Caki2 (cell line): Measurements from ENCODE around the gene NTM. TPM values are rescaled to one million over a fixed set of nuclear protein-coding genes. Genes with fewer than 3 reads are reported as not detected.

Source experiments
- DNase-seq: peaks from one replicate; pipeline ENCODE4 v3.0.0-alpha.2; 2015; ENCODE audit warnings: low read depth
- in situ Hi-C: cut with HindIII; loops from 2 replicates; pipeline ENCODE4 v1.10.0; 2016; ENCODE audit warnings: low sequenced_read_pairs, low pct_unique_long_range_greater_than_20kb, mixed read lengths
- total RNA-seq: library from RNA; depleted of rRNA; stranded (reverse); fragments of >200 nt; shearing (Covaris generic); gene quantifications from 2 replicates; pipeline ENCODE4 v1.2.3, GENCODE V29; 2014; ENCODE audit warnings: low replicate concordance

Gene NTM
- total RNA-seq, 1 experiment from 2014 or later = not detected

- no peak for DNase-seq
- in situ Hi-C loops = no loop called here
These were observed 140.2 kb downstream of the NTM start for GRCh38 chr11:131510662-131511061.

GRCh38 chr11:131511794-131512193 is 141.4 kb downstream of the NTM start:
- in situ Hi-C loops = no loop called here
- DNase-seq = no peak

- in situ Hi-C loops = no loop called here
These were observed 141.8 kb downstream of the NTM start for GRCh38 chr11:131512228-131512627.

GRCh38 chr11:131514062-131514461 is 143.6 kb downstream of the NTM start:
- in situ Hi-C loops = no loop called here
- DNase-seq = no peak

More at GRCh38 chr11:131512228-131512627, 141.8 kb downstream of the NTM start:
- DNase-seq = no peak

GRCh38 chr11:131518305-131518838 is 148.0 kb downstream of the NTM start:
- in situ Hi-C loops = no loop called here
- no peak for DNase-seq

GRCh38 chr11:131522851-131523250 is 152.4 kb downstream of the NTM start:
- in situ Hi-C loops = no loop called here
- DNase-seq = no peak

- DNase-seq = no peak
- in situ Hi-C loops = no loop called here
These were observed 160.0 kb downstream of the NTM start for GRCh38 chr11:131530407-131530806.

GRCh38 chr11:131533149-131533548 is 162.7 kb downstream of the NTM start:
- in situ Hi-C loops = no loop called here
- no peak for DNase-seq

GRCh38 chr11:131533998-131534397 is 163.6 kb downstream of the NTM start:
- in situ Hi-C loops = no loop called here
- DNase-seq = no peak

GRCh38 chr11:131534611-131535010 is 164.2 kb downstream of the NTM start:
- DNase-seq = no peak
- in situ Hi-C loops = no loop called here

- DNase-seq = no peak
- in situ Hi-C loops = no loop called here
These were observed 165.7 kb downstream of the NTM start for GRCh38 chr11:131536159-131536558.

GRCh38 chr11:131537196-131537595 is 166.8 kb downstream of the NTM start:
- DNase-seq = no peak
- in situ Hi-C loops = no loop called here

- in situ Hi-C loops = no loop called here
- DNase-seq = no peak
These were observed 167.3 kb downstream of the NTM start for GRCh38 chr11:131537748-131538147.

- DNase-seq = no peak
- in situ Hi-C loops = no loop called here
These were observed 167.9 kb downstream of the NTM start for GRCh38 chr11:131538322-131538721.

- in situ Hi-C loops = no loop called here
- DNase-seq = no peak
These were observed 170.3 kb downstream of the NTM start for GRCh38 chr11:131540676-131541075.

GRCh38 chr11:131543389-131544025 is 173.1 kb downstream of the NTM start:
- DNase-seq = no peak
- in situ Hi-C loops = no loop called here

- no peak for DNase-seq
- in situ Hi-C loops = no loop called here
These were observed 174.2 kb downstream of the NTM start for GRCh38 chr11:131544591-131544990.

GRCh38 chr11:131546218-131546895 is 175.9 kb downstream of the NTM start:
- in situ Hi-C loops = no loop called here
- DNase-seq = no peak

- DNase-seq = no peak
- in situ Hi-C loops = no loop called here
These were observed 178.7 kb downstream of the NTM start for GRCh38 chr11:131549099-131549498.

GRCh38 chr11:131549770-131550169 is 179.4 kb downstream of the NTM start:
- in situ Hi-C loops = no loop called here
- no peak for DNase-seq
